Measurements from ENCODE around the gene DCLRE1B. TPM values are rescaled to one million over a fixed set of nuclear protein-coding genes. Genes with fewer than 3 reads are reported as not detected.
A peak's percentile ranks its signal among the peaks of the same experiment; 100 is the strongest.

Gene DCLRE1B
- polyA plus RNA-seq (2013, experiment 1 of 2; ENCODE audit: insufficient read length): 9.1 TPM
- 10.1 TPM for polyA plus RNA-seq (2013, experiment 2 of 2; ENCODE audit: insufficient read length)

DNA sequence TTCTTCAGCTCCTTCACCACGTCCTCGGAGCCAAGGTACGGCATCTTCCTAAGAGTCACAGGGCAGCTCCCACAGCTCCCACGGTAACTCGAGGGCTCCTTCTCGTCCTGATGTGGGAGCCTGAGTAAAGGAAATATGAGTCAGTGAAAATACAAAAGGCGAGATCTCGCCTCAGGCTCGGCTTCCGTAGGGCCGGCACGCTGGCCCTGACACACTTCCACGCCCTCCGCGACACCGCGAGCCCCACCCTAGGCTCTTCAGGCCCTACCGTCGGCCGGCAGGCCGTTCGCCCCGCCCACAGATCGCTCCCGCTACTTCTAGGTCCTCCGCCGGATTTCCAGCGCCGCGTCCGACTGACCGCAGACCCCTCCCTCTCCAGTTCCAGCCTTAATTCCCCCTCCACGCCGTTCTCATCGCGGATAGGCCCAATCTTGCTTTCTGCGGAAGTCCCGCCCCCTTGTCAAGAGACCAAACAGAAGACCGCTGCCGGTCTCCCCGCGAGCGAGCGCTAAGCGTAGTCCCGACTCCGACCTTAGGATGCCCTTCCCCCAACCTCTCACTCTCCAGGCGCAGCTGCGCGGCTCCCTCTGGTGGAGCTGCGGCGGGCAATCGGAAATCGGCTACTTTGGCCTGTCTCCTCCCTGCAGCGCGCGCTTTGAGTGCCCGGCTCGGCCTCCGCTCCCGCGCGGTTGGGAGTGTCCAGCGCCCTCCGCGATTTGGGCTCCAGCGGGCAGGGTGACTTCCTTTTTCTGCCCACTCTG, at the start of gene DCLRE1B, which contains the start of gene AP4B1:
TSS of gene DCLRE1B (plus strand) at position 653 of the 761 bp plus-strand sequence. CDS start 261 bp downstream, outside the sequence.
TSS of gene AP4B1 (minus strand) at position 126 of the 761 bp plus-strand sequence. CDS start at position 44, 82 bp downstream.
- DNase-seq: peak; percentile 100

DNA sequence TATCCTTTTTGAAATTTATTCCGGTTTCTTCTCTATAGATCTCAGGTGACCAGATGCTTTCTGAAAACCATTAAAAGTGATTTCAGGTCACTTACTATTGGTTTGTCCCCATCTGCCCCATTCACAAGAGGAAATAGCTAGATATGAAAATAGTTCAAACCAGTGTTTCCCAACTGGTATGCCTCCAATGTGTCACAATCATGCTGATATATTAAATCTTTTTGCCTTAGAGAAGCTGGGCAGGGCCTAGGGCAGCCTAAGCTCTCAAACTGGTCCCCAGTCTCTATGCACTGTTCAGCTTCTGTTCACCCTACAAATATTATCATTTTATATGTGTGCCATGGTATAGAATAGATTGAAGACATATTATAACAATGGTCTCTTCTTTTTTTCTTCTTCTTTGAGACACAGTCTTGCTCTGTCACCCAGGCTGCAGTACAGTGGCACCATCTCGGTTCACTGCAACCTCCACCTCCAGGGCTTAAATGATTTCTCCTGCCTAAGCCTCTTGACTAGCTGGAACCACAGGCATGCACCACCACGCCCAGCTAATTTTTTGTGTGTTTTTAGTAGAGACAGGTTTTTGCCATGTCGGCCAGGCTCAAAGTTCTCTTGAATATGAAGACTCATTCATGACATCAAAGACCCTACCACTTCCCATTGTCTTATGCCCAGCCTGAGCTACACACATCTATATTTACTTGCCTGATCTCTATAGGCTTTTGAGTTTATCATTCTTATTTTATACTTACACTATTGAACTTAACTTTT, 49.3 kb upstream of the DCLRE1B start:
- DNase-seq: no peak

DNA sequence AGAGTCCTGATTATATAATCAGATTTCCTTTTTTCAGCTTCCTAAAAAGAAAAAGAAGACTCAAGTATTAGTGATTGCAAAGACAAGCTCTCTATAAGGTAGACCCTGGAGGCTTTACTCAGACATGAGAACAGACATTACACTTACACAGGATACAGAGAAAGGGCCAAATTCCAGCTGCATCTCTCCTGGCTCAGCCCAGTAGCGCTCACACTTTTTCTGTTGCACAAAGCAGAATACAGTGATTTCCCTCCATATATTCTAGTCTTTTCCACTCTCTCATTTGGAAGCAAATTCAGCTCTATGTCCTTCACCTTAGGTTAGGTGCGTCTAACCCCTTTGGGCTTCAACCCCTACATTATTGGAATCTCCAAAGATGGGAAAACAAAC, 48.7 kb upstream of the DCLRE1B start:
- no peak for DNase-seq

DNA sequence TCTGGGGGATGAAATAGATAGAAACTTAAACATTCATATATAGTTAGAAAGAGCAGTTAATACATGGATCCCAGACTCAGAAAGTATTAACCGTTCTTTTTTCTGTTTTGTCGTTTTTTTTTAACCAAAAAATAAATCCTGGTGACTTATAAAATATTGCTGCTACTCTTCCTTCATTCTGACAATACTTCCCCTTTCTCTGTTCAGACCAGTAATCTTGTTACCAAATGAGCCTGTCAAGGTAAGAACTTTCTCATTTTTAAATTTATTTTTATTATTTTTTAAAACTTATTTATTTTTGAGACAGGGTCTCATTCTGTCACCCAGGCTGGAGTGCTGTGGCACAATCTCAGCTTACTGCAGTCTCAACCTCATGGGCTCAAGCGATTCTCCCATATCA, 47.4 kb upstream of the DCLRE1B start:
- no peak for DNase-seq

DNA sequence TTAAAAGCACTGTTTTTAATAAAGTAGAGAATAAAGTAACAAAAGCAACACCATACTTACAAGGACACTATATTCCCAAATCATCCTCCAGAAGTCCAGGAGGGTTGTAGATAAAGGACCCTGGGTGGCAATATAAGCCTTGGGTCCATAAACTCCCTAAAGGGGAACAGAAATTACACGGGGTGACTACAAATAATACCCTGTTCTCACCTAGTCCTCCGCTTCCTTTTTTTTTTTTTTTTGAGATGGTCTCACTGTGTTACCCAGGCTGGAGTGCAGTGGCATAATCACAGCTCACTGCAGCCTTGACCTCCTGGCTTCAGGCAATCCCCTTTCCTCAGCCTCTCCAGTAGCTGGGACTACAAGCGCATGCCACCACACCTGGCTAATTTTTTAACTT, 46.7 kb upstream of the DCLRE1B start:
- no peak for DNase-seq

DNA sequence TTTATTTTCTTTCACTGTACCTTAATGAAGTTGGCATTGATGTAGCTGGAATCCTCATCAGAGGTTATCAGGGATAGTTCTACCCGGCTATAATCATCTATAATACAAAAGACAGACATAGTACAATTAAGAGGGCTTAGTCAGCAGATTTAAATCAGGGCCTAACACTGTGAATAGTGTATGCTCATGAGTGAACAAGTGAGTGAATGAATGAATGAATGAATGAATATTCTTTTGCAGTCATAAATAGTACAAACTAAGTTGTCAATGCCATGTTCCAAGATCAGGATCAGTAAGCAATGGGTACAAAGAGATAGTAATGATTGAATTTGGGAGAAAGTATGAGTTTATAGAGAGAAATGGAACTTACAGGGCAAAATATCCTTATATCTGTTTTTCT, 46.1 kb upstream of the DCLRE1B start:
- no peak for DNase-seq

DNA sequence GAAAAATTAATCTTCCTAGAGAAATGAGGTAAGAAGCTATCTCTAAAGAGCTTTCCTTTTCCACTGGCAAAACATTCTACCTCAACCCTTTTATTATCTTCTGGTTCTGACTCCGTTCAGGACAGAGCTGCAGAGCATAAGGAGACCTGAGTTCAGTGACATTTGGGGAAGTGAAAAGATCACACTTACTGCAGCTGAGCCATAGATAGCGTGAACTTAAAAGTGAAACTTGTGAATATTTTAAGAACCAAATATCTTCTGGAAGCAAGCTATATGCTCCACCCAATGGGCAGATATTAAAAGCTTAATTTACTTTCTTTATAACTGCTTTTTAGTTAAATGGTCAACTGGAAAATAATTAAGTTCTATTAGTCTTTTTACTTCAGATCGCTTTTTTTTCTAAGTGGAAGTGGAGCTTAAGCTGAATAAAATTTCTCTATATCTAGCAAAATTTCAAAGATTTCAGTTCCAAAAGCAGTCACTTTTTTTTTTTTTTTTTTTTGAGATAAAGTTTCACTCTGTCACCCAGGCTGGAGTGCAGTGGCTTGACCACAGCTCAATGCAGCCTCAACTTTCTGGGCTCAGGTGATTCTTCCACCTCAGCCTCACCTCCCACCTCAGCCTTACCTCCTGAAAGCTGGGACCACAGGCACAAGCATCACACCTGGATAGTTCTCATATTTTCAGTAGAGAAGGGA, 45.5 kb upstream of the DCLRE1B start:
- no peak for DNase-seq

DNA sequence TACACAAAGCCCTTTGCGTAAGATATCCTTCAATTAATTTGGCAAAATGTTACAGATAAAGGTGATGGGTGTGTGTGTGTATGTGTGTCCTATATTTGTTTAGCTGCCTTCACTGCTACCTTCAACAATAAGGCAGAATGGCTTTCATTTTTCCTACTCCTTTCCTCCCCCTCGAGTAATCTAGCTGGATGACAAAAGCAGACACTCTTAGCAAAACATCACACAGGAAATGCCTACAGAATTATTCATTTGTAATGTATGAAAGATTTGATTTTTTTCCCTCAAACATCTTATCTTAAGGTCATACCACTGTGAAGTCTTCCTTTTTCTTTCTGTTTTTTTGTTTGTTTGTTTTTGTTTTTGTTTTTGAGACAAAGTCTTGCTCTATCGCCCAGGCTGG, 44.2 kb upstream of the DCLRE1B start:
- peak; percentile 82 for DNase-seq

DNA sequence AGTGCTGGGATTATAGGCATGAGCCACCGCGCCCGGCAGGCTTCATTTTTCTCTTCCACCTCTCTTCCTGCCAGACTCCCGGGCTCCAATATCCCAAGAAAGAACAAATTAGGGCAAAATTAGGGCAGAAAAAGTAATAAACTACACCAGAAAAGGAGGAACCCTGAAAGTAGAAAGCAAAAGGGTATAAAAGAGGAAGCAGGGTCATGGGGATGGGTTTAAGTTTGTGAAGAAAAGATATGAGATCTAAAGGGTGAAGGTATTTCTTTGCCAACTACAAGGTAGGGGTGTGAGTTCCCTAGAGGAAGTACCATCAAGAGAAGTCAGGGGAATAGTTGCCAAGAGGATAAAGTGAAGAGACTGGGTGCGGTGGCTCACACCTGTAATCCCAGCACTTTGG, 43.5 kb upstream of the DCLRE1B start:
- no peak for DNase-seq

DNA sequence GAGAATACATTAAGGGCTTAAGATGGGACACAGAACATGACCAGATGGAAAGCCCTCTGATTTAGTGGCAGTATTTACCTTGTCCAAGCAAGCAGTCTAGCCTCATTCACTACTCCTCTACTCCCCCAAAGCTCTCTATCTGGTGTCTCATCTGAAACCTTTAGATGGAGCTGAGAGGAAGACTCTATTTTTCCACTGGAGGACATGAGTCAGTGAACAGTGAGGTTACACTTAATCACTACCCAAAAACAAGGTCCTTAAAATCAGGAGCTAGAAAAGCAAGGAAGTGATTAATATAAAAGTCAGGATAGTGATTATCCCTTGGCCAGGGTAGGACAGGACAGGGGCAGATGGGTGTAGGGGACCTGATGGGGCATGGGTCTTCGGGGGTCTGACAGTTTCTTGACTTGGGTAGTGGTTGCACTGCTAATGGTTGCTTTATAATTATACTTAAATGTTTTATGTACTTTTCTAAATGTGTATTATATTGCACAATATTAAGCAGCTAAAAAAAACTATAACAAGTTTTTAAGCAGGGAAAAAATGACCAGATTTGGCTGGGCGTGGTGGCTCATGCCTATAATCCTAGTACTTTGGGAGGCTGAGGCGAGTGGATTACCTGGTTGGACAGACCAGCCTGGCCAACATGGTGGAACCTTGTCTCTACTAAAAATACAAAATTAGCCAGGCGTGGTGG, 36.6 kb upstream of the DCLRE1B start:
- DNase-seq: peak; percentile 45

DNA sequence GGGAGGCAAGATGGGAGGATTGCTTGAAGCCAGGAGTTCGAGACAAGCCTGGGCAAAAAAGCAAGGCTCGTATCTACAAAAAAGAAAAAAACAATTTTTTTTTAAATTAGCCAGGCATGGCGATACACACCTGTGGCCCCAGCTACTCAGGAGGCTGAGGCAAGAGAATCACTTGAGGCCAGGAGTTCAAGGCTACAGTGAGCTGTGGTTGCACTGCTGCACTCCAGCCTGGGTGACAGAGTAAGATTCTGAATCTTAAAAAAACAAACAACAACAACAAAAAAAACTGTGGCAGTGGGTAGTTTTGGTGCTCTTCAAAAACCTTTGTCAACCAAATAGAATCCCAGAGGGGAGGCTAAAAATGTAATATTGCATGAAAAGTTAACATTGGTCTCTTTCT, 34.3 kb upstream of the DCLRE1B start:
- DNase-seq: no peak

DNA sequence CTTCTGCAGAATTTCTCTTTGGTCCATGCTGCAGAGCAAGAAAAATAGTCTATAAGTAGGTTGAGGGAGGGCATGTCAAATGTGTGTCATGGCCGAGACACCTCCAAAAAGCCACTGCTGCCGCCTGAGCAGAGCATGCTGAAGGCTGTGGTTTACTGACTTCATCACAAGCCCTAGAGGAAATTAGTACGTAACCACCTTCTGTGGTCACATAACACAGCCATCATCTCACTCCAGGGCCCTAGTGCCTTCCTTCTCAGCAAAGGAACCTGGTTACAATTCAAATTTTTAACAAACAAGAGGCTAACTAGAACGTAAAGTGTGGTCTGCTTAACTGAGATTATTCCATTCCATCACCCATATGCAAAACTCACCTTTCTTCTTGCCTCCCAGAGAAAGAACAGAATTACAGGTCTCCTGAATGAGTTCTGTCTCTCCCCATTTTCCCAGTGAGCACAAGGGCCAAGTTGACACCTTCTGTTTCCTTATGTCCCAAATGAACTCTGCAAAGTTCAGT, 33.5 kb upstream of the DCLRE1B start, which contains the start of gene PTPN22:
TSS of gene PTPN22 (minus strand) at position 116 of the 517 bp plus-strand sequence.
- DNase-seq: peak; percentile 79

DNA sequence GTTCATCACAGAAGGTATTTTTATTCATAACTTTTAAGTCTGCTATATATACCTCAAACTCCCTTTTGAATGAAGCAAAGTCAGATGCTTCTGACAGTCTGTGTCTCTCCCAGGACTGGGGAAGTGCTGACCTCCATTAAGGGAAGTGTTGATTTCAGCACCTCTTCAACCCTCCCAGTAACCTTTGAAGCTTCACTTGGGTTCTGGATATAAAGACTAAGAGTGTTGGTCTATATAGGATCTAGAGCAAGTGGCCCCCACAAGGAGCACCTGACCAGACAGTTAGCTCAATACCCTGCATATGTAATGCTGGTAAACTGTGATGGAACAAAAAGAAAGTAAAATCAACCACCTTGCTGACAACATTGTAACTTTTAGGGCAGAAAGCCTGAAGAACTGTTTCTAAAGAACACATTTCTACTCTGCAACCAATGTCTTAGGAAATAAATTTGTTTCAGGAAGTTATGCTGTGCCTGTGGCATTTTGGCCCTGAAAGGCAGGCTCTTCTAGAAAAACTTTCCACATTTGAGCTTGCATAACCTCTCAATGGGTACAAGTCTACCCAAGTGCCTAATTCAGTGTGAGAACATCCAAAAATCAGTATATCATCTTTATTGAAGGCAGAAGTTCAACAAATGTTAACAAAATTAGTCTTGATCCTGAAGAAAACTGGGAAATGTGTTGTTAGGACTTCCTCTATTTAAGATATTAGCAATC, 32.7 kb upstream of the DCLRE1B start:
- no peak for DNase-seq

DNA sequence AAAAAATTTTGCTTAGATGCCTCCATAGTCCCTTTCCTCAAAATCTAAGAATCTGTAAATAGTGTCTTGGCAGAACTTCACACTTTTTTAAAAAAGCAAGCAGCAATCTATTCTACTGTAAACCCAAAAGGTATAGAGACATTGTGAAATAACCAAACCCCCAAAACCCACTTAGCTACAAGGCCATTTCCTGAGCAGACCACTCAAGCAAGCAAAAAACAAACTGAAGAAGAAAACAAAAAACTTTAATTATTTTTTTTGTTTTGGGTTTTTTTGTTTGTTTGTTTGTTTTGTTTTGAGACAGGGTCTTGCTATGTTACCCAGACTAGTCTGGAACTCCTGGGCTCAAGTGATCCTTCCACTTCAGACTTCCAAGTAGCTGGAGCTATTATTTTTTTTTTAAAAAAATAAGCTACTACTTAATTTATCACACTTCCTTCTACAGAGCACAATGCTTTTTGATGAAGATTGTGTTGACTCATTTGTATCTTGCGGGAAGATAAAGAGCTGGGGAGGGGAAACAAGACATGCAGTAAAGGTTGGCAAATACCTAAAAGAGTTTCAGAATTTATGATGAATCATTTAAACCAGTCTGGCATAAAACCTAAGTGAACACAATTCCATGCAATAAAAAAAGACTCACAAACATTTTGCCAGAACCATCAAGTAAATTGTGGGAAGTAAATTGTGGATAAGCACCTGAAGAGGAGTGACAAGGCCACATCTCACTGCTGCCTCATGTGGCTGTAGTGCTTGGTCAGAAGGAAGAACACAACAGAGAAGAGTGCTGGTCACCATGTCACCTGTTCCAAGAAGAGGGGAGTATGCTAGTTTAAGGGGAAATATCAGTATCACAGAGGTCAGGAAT, 30.9 kb upstream of the DCLRE1B start:
- peak; percentile 13 for DNase-seq

DNA sequence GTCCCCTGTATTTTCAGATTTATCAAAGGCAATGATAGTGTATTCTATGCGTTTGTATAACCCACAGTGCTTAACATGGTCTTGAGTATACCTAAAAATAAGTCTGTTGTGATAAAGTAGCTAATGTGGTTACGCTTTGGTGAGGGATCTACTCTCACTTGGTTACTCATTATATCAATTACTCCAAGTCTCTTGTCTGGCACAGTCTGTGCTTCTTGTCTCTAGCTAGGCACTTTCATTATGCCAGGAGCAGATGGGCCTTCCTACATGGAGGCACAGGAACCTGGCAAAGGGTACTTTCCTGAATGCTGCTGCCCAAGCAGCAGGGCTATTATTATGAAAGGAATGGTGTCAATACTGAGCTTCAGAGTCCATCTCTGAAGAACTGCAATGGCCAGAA, 29.4 kb upstream of the DCLRE1B start:
- no peak for DNase-seq

DNA sequence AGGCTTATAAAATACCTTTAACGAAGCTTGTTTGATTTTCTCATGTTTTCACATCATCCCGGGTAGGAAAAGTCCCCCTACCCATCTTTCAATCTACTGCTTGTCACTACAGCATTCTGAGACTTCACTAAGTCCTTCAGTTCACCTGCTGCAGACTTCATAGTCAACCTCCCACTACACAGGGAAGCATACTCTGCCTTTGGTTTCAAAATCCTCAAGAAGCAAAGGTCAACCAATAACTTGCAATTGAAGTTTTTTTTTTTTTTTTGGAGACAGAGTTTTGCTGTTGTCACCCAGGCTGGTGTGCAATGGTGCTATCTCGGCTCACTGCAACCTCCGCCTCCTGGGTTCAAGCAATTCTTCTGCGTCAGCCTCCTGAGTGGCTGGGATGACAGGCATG, 28.9 kb upstream of the DCLRE1B start:
- DNase-seq: no peak

DNA sequence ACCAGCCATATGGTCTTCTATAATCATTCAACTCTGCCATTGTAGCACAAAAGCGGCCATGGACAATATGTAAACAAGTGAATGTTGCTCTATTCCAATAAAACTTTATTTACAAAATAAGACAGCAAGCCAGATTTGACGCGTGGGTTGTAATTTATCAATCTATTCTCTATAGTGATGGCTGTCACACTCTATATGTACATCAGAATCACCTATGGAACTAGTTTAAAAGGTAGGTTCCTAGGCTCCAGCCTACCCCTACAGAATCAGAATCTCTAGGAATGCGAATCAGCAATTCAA, 25.4 kb upstream of the DCLRE1B start:
- DNase-seq: no peak

DNA sequence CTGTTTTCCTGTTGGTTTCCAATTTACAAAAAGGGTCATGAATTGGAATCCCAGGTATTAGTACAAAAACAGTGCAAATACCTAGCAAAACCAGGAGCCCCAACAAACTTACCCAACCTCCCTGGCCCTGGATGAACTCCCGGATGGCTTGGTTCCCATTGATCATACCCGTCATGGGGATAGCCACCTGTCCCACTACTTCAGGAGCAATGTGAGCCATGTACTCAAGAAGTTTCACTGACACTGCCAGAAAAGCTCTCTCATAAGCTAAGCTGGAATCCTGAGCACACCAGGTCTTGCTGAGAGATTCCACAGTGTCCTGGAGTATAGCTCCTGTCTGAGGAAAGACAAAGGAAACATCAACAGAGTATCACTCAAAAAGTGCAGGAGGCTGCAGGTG, 23.5 kb upstream of the DCLRE1B start:
- DNase-seq: no peak

DNA sequence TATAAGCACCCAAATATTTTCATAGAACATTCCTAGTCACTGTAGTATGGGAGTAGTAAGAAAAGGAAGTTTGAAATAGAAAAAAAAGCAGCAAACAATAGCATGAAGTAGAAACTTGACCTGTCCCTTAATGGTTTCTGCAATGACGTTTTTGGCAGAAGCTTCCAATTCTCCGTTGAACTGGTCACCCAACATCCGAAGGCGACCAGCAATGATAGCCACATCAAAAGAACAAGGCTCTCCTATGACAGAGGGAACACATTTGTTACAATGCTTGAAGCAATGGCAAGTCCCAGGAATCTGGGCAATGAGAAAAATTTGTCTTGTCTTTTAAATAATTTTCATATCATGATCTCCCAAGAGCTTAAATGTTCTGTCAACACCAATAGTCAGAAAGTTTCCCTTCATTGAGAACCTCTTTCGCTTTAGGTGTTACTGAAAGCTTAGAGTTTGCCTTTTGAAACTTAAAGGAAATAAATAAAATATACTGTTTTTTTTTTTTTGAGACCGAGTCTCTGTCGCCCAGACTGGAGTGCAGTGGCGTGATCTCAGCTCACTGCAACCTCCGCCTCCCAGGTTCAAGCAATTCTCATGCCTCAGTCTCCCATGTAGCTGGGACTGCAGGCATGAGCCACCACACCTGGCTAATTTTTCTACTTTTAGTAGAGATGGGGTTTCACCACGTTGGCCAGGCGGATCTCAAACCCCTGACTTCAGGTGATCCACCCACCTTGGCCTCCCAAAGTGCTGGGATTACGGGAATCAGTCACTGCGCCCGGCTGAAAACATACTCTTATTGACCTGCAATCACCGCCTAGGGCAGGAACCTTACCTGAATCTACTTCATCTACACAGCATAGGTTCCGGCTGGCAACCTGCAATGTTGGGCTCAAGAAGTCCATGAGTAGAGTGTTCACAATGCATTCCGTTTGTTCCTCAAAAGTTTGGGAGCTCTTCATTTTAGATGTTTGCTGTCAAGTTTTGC, 18.4 kb upstream of the DCLRE1B start:
- DNase-seq: no peak
